SHP77 (cell line): ENCODE data around the gene TNFRSF9.
A peak's percentile ranks its signal among the peaks of the same experiment; 100 is the strongest.
"Not testable (repeated sequence)": the region's sequence is repeated elsewhere in the genome, so short reads cannot be mapped to it uniquely, and the experiment has no call there.

Experiments used
- DNase-seq, 2 experiments: peaks; one replicate each; lab custom pipeline; 2025; lab: John Stamatoyannopoulos, UW

Gene TNFRSF9

DNA sequence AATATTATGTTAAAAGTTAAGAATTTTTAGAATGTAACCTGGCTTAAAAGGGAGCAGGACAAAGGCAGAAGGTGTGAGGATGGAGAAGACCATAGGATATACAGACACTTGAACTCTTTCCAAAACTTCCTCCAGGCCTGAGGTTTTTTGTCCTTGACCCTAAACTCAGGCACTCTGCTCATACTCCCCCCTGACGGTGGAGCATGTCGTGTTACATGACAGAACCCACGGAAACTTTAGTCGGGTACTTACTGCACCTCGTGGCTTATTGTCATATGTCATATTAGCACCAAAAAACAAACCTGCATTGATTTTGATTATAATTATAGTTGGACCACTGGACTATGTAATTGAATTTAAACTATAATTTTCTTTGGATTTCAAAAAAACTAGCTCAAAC lies 20.8 kb downstream of the TNFRSF9 start:
- no peak for DNase-seq

DNA sequence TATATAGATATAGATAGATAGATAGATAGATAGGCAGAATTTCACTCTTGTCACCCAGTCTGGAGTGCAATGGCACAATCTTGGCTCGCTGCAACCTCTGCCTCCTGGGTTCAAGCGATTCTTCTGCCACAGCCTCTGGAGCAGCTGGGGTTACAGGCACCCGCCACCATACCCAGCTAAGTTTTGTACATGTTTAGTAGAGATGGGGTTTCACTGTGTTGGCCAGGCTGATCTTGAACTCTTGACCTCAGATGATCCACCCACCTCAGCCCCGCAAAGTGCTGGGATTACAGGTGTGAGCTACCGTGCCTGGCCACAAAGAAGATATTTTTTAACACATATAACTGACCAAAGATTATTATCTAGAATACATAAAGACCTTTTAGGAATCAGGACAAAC lies 22.7 kb downstream of the TNFRSF9 start:
- not testable (repeated sequence) for DNase-seq

DNA sequence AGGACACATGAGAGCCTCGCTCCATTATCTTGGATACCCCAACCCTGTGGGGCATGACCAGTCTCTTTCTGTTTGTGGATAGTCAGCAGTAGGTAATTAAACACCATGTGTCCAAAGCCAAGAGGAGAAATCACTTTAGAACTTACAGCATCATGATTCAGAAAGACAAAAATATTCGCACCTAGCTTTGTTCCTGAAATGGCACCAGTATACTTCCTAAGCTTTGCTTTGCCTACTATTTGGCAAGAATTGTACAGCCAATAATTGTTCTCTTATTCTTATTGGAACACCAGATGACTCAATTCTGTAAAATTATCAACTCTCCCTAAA lies 24.2 kb downstream of the TNFRSF9 start:
- DNase-seq: no peak

DNA sequence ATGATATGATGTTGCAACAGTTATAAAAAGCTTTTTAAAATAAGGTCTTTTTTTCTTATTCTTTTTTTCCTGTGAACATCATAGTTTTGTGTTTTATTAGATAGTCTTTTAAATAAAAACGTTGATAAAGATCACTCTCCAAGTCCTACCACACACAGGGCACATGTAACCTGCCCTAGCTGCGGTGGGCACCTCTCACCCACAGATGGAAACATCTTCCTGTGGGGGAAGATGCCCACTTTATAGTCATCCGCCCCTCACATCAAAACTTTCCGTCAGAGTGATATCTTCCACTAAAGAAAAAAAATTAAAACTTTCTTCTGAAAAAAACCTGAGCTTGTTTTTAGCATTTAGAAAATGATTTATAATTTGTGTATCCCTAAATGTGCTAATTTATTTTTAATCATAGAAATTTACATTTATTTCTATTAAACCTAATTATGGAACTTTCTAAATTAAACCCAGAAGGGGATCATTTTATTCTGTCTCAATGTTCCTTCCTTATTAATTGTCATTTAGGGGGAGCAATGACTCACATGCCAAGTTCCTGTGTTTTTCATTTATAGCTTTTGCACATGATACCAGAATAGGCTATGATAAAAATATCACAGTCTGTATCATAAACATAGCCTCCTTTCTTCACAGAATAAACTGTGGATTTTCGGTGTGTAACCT lies 24.7 kb downstream of the TNFRSF9 start:
- DNase-seq: no peak

- DNase-seq: no peak
Measured at GRCh38 chr1:7912743-7913557, 27.7 kb downstream of the TNFRSF9 start.

- no peak for DNase-seq
Measured at GRCh38 chr1:7912145-7912544, 28.5 kb downstream of the TNFRSF9 start.

- DNase-seq: no peak
Measured at GRCh38 chr1:7905262-7905661, 35.4 kb downstream of the TNFRSF9 start.

DNA sequence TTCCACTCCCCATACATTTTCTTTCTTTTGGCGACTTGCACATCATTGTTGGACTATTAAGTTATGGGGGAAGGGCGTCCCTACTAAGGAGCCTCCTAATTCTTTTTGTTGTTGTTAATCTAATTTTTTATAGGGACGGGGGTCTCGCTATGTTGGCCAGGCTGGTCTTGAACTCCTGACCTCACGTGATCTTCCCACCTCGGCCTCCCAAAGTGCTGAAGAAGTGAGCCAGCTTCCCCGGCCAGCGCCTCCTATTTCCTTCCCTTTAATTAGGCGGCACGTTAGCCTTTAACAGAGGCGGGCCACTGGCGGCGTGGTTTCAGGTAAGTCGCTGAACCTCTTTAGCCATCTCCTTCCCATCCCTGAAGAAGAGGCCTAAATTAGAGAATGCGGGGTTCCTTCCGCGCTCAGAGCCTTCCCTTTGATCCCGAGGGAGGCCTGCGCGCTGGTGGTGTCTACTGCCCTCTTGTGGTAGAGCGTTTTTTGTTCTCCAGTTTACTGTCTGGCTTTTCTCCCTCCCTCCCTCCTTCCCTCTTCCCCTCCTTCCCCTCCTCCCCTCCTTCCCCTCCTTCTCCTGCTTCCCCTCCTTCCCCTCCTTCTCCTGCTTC lies 38.1 kb downstream of the TNFRSF9 start:
- DNase-seq: peak; percentile 36 to 42

DNA sequence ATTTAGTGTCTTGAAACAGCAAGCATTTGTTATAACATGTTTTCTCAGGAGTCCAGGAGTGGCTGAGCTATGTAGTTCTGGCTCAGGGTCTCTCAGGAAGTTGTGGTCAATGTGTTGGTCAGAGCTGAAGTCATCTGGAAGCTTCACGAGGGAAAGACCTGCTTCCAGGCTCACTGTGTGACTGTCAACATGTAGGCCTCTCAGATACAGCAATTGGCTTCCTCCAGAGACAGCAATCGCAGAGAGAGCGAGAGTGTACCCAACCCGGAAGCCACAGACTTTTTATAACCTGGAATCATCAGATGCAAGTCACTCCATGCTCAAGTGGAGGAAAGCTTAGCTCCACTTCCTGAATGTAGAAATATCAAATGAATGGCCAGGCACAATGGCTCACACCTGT lies 40.9 kb downstream of the TNFRSF9 start:
- DNase-seq: no peak

GRCh38 chr1:7898962-7899361 lies 41.7 kb downstream of the TNFRSF9 start:
- no peak for DNase-seq

DNA sequence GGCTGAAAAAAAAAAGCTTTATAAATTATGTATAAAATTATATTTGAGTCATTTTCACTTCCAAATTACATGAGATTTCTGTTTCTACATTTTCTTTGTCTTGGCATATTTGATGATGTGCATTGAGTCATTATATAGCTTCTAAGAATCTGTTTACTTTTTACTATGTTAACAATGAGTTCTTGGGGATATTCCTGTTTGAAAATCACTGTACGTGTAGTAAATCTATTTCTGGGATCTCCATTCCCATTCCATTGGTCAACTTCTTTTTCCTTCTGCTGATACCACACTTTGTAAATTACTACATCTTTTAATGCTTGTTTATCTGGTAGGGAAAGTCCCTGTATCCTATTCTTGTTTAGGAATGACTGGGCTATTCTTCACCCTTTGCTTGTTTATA lies 43.6 kb downstream of the TNFRSF9 start:
- DNase-seq: no peak

- DNase-seq: no peak
Measured at GRCh38 chr1:7893529-7894180, 47.0 kb downstream of the TNFRSF9 start.

GRCh38 chr1:7891804-7892203 lies 48.8 kb downstream of the TNFRSF9 start:
- DNase-seq: no peak

DNA sequence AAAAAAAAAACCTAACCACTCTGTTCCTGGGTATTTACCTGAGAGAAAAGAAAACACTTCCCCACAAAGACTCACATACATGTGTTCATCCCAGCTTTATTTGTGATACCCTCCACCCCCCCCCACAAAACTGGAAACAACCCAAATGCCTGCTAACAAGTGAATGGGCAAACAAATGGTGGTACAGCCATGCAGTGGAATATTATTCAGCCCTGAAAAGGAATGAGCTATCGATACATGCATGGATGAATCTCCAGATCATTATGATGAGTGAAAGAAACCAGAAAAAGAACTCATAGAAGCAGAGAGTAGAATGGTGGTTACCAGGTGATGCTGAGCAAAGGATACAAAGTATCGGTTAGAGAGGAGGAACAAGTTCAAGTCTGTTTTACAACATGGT lies 49.8 kb downstream of the TNFRSF9 start:
- no peak for DNase-seq

DNA sequence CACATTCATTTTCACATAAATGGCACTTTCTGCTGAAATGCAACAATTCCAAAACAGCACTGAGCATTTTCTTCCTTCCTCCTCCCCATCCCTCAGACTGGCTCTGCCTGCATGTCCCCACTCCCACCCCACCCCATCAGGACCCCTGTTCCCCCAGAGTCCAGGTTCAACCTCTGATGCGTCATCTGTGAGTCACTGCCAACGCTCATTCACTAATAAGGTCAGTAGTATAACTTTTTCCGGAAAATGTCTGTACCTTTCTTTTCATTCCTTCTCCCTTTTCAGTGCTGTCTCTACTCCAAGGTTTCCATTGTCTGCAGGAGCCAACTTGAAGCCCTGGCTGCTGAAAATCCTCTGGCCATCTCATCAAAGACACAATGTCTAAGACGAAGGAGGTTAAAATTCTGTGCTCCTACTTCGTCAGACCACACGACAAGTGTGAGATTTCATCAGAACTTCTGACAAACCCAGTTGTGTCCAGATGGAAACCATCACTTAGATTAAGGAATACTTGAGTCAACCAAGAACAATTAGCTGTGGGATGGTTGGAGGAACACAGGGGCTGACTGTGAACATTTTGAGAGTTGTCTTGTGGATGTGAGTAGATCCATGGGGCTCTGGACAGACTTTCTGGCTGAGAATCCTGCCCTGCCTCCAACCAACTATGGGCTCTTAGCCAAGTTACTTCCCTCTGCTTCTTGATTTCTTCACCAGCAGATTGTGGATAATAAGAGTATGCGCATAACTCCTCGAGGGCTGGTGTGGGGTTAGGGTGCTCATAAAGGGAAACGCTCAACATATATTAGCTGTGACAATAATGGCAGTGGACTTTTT lies 52.2 kb downstream of the TNFRSF9 start:
- DNase-seq: no peak

DNA sequence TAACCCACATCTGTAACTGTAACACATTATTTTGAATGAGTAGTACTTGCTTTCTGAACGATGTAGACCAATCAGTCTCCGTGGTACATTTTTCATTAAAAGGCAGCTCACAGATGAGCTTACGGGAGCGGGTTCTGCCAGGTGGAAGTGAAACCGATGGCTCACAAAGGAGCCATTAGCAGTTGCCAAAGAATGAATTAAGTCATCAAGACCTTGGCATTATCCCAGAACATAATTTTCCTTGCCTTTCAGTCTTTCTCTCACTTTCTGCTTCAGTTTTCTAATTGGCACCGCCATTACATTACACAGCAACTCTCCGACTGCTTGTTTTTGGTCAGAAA lies 54.3 kb downstream of the TNFRSF9 start:
- no peak for DNase-seq

GRCh38 chr1:7885513-7886404 lies 54.9 kb downstream of the TNFRSF9 start:
- DNase-seq: no peak

DNA sequence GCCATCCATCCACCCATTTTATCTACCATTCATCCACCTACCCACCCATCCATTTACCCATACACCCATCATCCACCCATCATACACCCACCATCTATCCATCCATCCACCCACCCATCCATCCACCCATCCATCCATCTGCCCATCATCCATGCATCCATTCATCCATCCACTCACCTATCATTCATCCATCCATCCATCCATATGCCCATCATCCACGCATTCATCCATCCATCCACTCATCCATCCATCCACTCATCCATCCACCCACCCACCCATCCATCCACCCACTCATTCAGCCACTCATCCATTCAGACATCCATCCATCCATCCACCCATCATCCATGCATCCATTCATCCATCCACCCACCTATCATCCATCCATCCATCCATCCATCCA lies 55.9 kb downstream of the TNFRSF9 start:
- no peak for DNase-seq

DNA sequence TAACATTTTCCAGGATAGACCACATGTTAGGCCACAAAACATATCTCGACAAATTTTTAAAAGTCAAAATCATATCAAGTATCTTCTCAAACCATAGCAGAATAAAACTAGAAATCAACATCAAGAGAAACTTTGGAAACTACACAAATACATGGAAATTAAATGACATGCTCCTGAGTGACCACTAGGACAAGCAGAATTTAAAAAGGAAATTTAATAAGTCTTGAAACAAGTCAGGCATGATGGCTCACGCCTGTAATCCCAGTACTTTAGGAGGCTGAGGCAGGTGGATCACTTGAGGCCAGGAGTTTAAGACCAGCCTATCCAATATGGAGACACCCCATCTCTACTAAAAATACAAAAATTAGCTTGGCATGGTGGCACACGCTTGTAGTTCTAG lies 61.4 kb downstream of the TNFRSF9 start:
- no peak for DNase-seq

DNA sequence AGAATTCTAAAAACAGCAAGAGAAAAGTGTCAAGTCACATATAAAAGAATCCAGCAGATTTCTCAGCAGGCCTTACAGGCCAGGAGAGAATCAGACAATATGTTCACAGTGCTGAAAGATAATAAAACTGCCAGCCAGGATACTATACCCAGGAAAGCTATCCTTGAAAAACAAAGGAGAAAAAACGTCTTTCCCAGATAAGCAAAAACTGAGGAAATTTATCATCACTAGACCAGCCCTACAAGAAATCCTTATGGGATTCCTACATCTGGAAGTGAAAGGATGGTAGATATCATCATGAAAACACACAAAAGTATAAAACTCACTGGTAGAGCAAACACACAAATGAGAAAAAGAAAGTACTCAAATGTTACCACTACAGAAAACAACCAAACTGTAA lies 62.6 kb downstream of the TNFRSF9 start:
- no peak for DNase-seq
